ENCODE results near the gene C4BPB. TPM values are rescaled to one million over a fixed set of nuclear protein-coding genes. Genes with fewer than 3 reads are reported as not detected.

C4BPB gene
- total RNA-seq, 1 donor from 2014 or later = 0.25 TPM

DNA sequence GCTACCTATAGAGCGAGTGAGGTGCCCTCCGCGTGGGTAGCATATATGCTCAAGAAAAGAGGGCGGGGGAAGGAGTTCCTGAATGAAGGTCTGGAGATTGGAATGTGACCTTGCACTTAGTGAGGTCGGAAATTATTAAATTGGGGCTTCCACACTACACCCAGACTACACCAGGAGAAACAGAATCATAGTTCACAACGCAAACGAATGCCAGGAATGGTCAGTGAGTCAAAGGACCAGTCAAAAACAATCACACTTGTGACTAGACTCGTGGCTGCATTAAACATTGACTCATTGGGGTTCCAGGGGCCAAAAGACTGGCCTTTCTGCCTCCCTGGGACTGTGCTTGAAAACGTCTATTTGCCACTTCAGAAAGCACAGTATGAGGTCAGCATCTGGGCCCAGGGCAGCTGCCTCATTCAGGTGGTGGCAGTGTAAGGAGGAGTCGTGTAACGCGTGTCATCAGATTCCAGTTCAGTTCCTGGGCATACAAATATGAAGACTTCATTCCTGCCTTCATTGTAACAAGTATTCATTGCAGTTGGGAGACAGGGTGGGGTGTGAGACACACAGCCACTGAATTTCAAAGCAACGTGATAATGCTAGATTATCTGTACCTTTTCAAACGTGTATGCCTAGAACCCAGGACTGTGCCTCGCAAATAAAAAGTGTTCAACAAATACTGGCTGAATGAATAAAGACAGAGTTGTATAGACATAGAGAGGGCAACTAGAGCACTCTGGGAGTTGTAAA is 37.3 kb upstream of the C4BPB start, which contains the start of gene YOD1:
TSS of gene YOD1 (minus strand) at position 18 of the 753 bp plus-strand sequence. CDS start 178 bp downstream, outside the sequence.
- FAIRE-seq (no peak), DNase-seq (ENCODE audit: low read depth) (peak; percentile 67)
- Mint-ChIP-seq H3K36me3 (ENCODE audit: low read depth, unreplicated experiment) (peaks cover 3% of the 10 kb centered on the region), H3K9me3 (ENCODE audit: unreplicated experiment) (no peaks in the 10 kb centered on the region), H3K4me1 (ENCODE audit: low read depth, unreplicated experiment) (peaks cover 22% of the 10 kb centered on the region), H3K27me3 (ENCODE audit: low read depth, unreplicated experiment) (no peaks in the 10 kb centered on the region), H3K4me3 (ENCODE audit: unreplicated experiment) (peak within 1 kb of the TSS; percentile 100), H3K27ac (ENCODE audit: unreplicated experiment) (peak within 1 kb of the TSS; percentile 96)
- H4K20me1 ChIP-seq (ENCODE audit: insufficient read depth, low read length) = peaks cover 26% of the 10 kb centered on the region
- peak within 1 kb of the TSS; percentile 93 for H3K4me3 ChIP-seq (ENCODE audit: insufficient read depth, low read depth, low read length)
- H3K9ac ChIP-seq (ENCODE audit: low read length) = peak within 1 kb of the TSS; percentile 98
- H3K9me3 ChIP-seq (ENCODE audit: insufficient read depth, low read depth, low read length) = no peaks in the 10 kb centered on the region
- H3K79me2 ChIP-seq (ENCODE audit: insufficient read depth, low read length) = peaks cover 44% of the 10 kb centered on the region
- no peak for TF ChIP-seq EZH2 (IDR thresholded peaks at IDR 0.05; ENCODE audit: insufficient read depth, low read length)
- TF ChIP-seq, protein P1, sequence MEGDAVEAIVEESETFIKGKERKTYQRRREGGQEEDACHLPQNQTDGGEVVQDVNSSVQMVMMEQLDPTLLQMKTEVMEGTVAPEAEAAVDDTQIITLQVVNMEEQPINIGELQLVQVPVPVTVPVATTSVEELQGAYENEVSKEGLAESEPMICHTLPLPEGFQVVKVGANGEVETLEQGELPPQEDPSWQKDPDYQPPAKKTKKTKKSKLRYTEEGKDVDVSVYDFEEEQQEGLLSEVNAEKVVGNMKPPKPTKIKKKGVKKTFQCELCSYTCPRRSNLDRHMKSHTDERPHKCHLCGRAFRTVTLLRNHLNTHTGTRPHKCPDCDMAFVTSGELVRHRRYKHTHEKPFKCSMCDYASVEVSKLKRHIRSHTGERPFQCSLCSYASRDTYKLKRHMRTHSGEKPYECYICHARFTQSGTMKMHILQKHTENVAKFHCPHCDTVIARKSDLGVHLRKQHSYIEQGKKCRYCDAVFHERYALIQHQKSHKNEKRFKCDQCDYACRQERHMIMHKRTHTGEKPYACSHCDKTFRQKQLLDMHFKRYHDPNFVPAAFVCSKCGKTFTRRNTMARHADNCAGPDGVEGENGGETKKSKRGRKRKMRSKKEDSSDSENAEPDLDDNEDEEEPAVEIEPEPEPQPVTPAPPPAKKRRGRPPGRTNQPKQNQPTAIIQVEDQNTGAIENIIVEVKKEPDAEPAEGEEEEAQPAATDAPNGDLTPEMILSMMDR (IDR thresholded peaks at IDR 0.05; ENCODE audit: insufficient read depth, low read depth, low read length) = no peak
- H3K4me1 ChIP-seq (ENCODE audit: insufficient read depth, low read length) = peaks cover 22% of the 10 kb centered on the region
- no peaks in the 10 kb centered on the region for H3K27me3 ChIP-seq (ENCODE audit: insufficient read depth, low read length)
- H2AFZ ChIP-seq (ENCODE audit: low read depth, low read length) = peak within 1 kb of the TSS; percentile 86
- H3K36me3 ChIP-seq (ENCODE audit: insufficient read depth, low read length) = peaks cover 16% of the 10 kb centered on the region
- peak within 1 kb of the TSS; percentile 97 for H3K27ac ChIP-seq (ENCODE audit: low read depth, low read length)
- peak within 1 kb of the TSS; percentile 93 for H3K4me2 ChIP-seq (ENCODE audit: low read length)

DNA sequence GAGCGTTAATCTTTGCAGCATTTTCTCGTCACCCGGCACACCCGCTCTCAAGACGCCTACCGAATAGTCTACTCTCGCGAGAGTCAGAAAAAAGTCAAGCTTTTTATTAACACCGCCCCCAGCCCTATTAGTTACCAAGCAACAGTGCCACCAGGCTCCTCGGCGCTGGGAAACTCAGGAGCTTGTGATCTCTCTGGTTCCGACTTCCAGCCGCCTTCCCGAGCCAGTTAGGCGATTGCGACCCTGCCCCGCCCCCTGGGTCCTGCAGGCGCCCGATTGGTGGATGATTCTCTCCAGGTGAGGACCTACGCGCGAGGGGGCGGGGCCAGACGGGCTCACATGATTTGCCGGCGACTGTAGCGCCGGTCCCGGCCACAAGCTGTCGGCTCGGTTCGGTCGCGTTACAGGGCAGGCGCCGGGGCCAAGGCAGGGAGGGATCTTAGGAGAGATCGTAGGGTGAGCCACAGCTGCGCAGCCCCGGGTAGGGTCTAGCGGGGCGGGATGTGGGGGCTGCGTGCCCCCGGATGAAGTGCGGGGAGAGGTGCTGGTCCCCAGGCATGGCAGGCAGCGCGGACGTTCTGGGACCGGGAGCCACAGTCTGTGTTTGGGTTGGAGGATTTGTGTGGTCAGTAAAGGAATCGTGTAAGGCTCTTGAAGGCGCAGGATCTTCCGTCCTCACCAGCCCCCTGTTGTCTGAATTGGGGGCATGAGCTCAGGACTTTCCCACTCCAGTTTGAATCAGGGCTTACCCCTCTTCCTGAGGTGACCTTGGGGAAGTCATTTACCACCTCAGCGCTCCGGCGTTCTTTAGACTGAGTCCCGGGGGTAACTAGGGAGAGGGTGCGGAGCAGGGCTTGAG is 35.5 kb upstream of the C4BPB start, which contains the start of gene PFKFB2:
TSS of gene PFKFB2 (plus strand) at position 365 of the 859 bp plus-strand sequence. CDS start 1,443 bp downstream, outside the sequence.
- Histone ChIP-seq H3K27ac (ENCODE audit: low read depth, low read length) (peak within 1 kb of the TSS; percentile 50), H3K4me3 (ENCODE audit: insufficient read depth, low read depth, low read length) (peak within 1 kb of the TSS; percentile 71), H3K4me1 (ENCODE audit: insufficient read depth, low read length) (peaks cover 22% of the 10 kb centered on the region), H3K27me3 (ENCODE audit: insufficient read depth, low read length) (no peaks in the 10 kb centered on the region), H3K36me3 (ENCODE audit: insufficient read depth, low read length) (peaks cover 11% of the 10 kb centered on the region), H2AFZ (ENCODE audit: low read depth, low read length) (peak within 1 kb of the TSS; percentile 97), H3K9ac (ENCODE audit: low read length) (peak within 1 kb of the TSS; percentile 84), H3K79me2 (ENCODE audit: insufficient read depth, low read length) (peaks cover 27% of the 10 kb centered on the region), H3K4me2 (ENCODE audit: low read length) (peak within 1 kb of the TSS; percentile 93), H4K20me1 (ENCODE audit: insufficient read depth, low read length) (peaks cover 17% of the 10 kb centered on the region), H3K9me3 (ENCODE audit: insufficient read depth, low read depth, low read length) (no peaks in the 10 kb centered on the region)
- FAIRE-seq (no peak), DNase-seq (ENCODE audit: low read depth) (peak; percentile 87)
- Mint-ChIP-seq H3K4me1 (ENCODE audit: low read depth, unreplicated experiment) (peaks cover 17% of the 10 kb centered on the region), H3K4me3 (ENCODE audit: unreplicated experiment) (peak within 1 kb of the TSS; percentile 100), H3K36me3 (ENCODE audit: low read depth, unreplicated experiment) (peaks cover 3% of the 10 kb centered on the region), H3K9me3 (ENCODE audit: unreplicated experiment) (no peaks in the 10 kb centered on the region), H3K27ac (ENCODE audit: unreplicated experiment) (peak within 1 kb of the TSS; percentile 92), H3K27me3 (ENCODE audit: low read depth, unreplicated experiment) (no peaks in the 10 kb centered on the region)
- TF ChIP-seq EZH2 (IDR thresholded peaks at IDR 0.05; ENCODE audit: insufficient read depth, low read length) = no peak
- TF ChIP-seq, protein P1 (IDR thresholded peaks at IDR 0.05; ENCODE audit: insufficient read depth, low read depth, low read length) = no peak

All from astrocyte (in vitro differentiated cells and primary cell).